Coronary artery (tissue), 2 donors: ENCODE data around the gene UBQLN4.

Source experiments
- DNase-seq: peaks from one replicate; pipeline ENCODE4 v3.0.0-alpha.2; 2017; ENCODE audit warnings: low spot score
- H3K27ac ChIP-seq, 2 donors: fragments of 200-600 bp; sonication (generic); one replicate each; pipeline ENCODE4 v1.5.1; 2016 to 2019
- H3K4me3 ChIP-seq: fragments of 200-600 bp; sonication (generic); 2 replicates; pipeline ENCODE4 v1.5.1; 2016; ENCODE audit warnings: mild to moderate bottlenecking, moderate library complexity
- TF ChIP-seq, protein P1 (sequence below): fragments of 200-600 bp; sonication (generic); IDR thresholded peaks from one replicate; pipeline ENCODE4 v1.5.1; 2019; ENCODE audit warnings: antibody characterized with exemption

Gene UBQLN4

GRCh38 chr1:156060937-156061636, 7.5 kb upstream of the UBQLN4 start, which contains the start of gene RAB25:
RAB25 (plus strand) TSS chr1:156061160; CDS start chr1:156061401, 241 bp downstream.
- Histone ChIP-seq H3K4me3 (no peak within 1 kb of the TSS), H3K27ac (no peak within 1 kb of the TSS)
- TF ChIP-seq, protein P1, sequence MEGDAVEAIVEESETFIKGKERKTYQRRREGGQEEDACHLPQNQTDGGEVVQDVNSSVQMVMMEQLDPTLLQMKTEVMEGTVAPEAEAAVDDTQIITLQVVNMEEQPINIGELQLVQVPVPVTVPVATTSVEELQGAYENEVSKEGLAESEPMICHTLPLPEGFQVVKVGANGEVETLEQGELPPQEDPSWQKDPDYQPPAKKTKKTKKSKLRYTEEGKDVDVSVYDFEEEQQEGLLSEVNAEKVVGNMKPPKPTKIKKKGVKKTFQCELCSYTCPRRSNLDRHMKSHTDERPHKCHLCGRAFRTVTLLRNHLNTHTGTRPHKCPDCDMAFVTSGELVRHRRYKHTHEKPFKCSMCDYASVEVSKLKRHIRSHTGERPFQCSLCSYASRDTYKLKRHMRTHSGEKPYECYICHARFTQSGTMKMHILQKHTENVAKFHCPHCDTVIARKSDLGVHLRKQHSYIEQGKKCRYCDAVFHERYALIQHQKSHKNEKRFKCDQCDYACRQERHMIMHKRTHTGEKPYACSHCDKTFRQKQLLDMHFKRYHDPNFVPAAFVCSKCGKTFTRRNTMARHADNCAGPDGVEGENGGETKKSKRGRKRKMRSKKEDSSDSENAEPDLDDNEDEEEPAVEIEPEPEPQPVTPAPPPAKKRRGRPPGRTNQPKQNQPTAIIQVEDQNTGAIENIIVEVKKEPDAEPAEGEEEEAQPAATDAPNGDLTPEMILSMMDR = no peak
- no peak for DNase-seq

DNA sequence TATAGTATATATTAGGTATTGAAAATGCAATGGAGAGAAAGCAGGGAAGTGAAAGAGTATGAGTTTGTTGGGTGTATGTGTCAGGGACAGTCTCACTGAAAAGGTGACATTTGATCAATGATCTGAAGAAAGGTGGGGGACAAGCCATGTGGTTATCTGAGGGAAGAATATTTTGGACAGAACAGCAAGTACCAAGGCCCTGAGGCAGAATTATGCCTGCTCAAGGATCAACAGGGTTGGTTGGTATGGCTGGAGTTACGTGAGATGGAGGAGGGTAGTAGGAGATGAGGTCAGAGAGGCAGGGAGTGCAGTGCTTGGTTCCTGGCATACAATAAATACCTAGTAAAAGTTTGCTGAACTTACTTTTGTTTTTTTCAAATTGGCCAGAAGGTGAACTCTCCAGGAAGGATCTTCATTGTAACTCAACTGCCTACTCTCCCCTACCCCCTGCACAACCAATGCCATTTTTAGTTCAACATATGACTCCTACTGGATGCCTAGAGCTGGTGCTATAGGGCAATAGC, 2.8 kb upstream of the UBQLN4 start:
- H3K4me3 ChIP-seq = no peak overlapping the region
- DNase-seq = no peak
- no peak overlapping the region for H3K27ac ChIP-seq
- TF ChIP-seq, protein P1 = no peak

- TF ChIP-seq, protein P1 = no peak
- Histone ChIP-seq H3K27ac (peak overlapping the region; percentile 95 to 97), H3K4me3 (peak overlapping the region; percentile 99)
- DNase-seq = no peak
Measured at GRCh38 chr1:156055281-156056048, 1.9 kb upstream of the UBQLN4 start.

DNA sequence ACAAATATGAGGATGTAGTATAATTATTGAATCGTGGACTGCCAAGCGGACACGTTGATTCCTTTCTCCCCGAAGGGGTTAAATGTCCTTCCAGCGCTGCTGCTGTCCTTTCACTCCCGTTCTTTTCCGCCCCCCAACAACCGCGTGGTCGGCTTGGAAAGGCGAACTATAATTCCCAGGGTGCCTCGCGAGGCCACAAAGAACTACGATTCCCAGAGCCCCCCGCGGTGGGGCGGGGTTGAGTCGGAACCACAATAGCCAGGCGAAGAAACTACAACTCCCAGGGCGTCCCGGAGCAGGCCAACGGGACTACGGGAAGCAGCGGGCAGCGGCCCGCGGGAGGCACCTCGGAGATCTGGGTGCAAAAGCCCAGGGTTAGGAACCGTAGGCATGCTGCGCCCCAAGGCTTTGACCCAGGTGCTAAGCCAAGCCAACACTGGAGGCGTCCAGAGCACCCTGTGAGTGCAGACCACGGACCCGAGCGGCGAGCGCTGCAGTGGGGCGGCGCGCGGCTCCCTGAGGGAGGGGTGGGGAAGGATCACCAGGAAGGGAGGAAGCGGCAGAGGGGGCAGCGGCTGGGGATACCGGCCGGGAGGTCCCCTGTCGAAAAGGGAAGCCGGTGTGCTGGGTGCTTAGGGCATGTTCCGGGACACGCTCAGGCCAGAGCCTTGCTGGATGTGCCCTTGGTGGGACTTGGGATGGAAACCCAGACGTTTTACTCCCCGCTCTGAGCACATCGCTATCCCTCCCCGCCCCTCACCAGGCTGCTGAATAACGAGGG, 1.1 kb upstream of the UBQLN4 start, which contains the start of gene LAMTOR2:
Gene LAMTOR2, plus strand, starts transcription at position 283 of the 781 bp plus-strand sequence. Its CDS starts 108 bp downstream, at position 391.
- TF ChIP-seq, protein P1 = no peak
- Histone ChIP-seq H3K4me3 (peak within 1 kb of the TSS; percentile 99), H3K27ac (peak within 1 kb of the TSS; percentile 95 to 97)
- peak; percentile 98 for DNase-seq

- H3K27ac ChIP-seq = peak overlapping the region; percentile 95 to 97
- no peak for DNase-seq
Measured at GRCh38 chr1:156052862-156053767, 483 bp downstream of the UBQLN4 start.

More at GRCh38 chr1:156052862-156053767, 483 bp downstream of the UBQLN4 start:
- H3K4me3 ChIP-seq = peak overlapping the region; percentile 99
- TF ChIP-seq, protein P1 = no peak
